GM21390 (cell line): Measurements from ENCODE around the gene SMS.
A peak's percentile ranks its signal among the peaks of the same experiment; 100 is the strongest.
"Not testable (repeated sequence)": the region's sequence is repeated elsewhere in the genome, so short reads cannot be mapped to it uniquely, and the experiment has no call there.

Source experiments
- ATAC-seq: cut with Tn5 transposase; IDR thresholded peaks from one replicate; pipeline ENCODE4 v1.9.1; 2021; ENCODE audit not compliant: unreplicated experiment

The SMS gene

DNA sequence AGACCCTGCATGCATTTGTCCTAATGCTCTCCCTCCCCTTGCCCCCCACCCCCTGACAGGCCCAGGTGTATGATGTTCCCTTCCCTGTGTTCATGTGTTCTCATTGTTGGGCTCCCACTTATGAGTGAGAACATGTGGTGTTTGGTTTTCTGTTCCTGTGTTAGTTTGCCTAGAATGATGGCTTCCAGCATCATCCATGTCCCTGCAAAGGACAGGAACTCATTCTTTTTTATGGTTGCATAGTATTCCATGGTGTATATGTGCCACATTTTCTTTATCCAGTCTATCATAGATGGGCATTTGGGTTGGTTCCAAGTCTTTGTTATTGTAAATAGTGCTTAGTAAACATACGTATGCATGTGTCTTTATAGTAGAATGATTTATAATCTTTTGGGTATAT is 10.0 kb downstream of the SMS start:
- not testable (repeated sequence) for ATAC-seq

DNA sequence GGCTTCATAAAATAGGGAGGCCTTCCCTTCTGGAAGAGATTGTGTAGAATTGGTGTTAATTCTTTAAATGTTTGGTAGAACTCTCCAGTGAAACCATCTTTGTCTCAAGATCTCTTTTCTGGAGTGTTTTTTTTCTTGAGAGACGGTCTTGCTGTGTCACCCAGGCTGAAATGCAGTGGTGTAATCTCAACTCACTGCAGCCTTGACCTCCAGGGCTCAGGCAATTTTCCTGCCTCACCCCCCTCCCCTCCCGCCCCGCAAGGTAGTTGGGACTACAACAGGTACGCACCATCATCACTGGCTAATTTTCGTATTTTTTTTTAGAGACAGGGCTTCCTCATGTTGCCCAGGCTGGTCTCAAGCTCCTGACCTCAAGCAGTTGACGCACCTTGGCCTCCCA is 12.1 kb downstream of the SMS start:
- ATAC-seq, result no peak

DNA sequence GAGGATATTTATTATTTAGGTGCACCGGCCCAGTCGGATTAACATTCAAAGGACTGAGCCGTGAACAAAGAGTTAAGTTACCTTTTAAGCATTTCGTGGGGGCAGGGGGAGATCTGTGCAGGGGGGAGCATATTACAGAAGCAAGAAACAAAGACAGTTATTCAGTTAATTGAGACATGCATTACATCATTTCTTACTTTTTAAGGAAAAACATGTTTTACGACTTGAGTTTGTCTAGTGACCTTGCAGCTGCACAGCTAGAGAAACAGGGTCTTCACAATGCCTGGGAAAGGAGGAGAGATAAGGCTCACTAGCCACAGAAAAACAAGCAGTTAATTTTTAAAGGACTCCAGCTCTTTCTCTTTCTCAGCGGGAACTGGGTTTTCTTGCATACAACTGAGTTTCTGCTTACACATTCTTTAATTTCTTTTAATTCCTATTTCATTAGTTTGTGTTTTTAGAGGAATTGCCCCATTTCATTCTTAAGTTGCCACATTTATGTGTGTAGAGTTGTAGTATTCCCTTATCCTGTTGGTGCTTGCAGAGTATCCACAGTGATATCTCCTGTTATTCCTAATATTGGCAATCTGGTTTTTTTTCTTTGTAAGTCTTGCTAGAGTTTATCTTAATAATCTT is 12.8 kb downstream of the SMS start:
- ATAC-seq, result not testable (repeated sequence)

DNA sequence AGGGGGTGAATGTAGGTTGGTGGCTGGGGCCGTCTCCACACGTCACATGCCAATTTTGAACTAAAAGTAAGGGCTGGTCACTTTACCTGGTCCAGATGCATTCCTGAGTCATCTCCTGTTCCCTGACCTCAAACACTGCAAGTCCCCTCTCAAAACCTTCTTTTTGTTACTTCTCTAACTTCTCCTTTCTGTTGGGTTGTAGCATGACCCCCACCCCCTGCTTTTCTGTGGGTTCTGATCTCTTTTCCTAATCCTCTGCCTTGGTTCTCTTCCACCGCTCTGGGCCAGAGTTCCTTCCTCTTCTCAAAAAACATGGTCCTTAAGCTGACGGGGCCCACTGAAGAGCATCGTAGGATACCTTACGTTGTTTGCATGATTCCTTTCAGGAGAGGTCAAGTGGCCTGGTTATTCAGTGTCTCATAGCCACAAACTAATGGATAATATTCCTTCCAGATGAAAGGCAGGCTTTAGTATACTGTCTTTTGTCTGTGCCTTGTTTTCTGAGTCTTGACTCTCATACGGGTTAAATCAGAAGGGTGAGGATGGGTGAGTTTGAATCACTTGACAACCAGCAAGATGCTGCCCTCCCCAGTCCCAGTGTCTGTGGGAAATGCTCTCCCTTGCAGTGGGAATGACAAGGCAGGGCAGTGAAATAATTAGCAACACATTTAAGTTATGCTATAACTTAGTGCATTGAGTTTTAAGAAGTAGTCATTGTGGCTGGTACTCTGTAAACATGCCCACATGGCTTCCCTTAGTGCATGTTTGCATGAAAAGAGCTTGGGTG is 15.1 kb downstream of the SMS start:
- no peak for ATAC-seq

DNA sequence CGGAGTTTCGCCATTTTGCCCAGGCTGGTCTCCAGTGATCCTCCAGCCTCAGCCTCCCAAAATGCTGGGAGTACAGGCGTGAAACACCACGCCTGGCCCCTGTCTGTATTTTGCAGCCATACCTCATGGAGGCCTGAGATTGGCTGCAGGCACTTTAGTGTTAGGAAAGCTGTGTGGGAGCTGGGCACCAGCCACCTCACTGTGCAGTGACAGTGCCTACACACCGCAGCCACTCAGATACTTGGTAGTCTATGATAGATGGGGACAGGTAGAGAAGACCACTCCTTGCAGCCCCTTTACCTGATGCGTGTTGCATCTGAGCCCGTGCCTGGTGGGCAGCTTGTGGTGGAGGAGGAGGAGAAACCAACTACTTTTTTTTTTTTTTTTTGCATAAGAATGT is 16.3 kb downstream of the SMS start:
- ATAC-seq, result no peak

DNA sequence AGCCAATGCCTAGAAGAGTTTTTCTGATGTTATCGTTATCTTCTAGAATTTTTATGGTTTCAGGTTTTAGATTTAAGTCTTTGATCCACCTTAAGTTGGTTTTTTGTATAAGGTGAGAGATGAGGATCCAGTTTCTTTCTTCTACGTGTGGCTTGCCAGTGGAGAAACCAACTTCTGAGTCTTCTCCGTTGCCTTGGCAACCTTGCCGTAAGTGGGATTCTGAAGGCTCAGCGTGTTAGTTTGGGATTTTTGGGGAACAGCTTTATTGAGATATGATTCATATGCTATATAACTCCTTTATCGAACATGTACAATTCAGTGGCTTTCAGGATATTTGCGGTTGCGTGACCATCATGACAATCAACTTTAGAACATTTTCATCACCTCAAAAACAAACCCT is 17.7 kb downstream of the SMS start:
- no peak for ATAC-seq

DNA sequence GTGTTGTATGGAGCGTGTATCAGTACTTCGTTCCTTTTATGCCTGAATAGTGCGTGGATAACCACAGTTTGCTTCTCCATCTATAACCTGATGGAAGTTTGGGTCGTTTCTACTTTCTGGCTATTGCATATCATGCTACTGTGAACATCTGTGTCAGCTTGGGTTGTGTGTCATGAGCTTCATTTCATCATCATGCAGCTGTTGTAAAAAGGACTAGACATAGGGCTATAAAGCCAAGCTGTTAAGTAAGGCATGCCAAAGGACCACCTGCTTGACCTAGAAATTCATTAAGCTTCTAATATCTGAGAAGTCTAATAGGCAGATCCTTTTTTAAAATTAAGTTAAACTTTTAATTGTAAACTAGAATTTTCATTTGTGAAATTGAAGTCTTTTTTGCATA is 18.4 kb downstream of the SMS start:
- no peak for ATAC-seq

DNA sequence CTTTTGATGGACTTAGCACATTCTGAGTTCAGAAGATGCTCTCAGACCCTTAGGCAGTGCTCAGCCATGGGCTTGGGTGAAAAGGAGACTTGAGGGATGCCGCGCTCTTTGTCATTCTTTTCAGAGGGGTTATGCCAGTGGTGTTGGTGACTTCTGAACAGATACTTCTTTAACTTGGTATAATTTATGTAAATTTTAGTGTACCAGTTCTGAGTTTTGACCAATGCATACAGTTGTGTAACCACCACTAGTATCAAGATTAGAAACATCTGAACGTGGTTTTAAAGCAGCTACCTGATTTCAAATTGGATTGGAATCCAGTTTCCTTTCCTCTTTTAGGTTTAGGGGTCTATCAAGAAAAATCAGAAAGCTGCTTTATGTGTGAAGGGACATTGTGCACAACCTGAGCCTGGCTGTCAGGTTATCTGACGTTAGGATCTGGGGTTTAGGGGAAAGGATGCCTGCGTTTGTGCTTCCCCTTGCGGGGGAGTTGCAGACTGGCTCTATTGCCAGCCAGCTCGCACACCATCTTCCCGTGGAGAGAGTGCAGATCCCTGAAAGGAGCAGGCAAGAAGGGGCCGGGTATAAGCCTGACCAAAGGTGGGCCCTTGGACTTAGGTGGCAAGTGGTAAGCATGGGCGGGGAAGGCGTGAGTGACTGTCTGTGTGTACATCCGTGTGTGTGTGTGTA is 19.0 kb downstream of the SMS start:
- ATAC-seq, result no peak

DNA sequence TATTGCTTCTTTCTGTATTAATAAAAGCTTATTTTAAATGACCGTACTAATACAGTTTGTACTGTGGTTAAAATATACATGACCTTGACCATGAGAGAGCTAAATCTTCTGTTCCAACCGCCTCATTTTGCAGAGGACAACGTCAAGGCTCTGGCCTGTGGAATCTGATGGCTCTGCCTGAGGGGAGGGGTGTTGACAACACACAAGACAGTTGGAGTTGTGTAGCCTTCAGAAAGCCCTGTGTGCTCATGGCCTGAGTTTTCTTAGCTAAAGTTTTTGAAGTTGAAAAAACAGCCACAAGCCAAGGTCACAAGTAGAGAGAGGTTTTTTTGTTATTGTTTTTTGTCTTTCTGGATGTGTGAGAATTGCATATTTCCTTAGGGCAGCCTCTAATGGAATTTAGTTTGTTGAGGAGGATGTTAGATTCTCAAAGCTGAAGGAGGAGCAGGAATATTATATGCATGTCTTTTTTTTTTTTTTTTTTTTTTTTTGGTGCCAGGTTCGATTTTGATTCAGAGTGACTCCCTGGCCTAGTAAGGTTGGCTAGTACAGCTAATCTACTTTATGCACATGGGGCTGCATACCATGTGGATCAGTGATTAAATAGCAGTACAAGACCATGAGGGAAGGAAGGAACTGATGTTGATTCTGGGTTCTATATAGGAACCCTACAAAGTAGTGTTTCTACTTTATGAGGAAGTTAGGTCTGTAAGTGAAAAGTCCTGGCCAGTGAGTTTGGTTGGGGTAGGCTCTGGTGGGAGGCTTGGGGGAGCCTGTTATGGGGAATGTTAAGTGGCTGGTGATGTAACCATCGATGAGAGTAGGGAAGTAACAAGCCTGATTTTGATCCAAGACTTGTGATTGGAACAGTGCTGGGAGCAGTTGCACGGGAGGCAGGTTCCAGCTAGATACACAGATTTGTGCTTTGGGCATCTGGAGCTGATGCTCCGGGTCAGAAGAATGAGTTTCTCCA is 20.3 kb downstream of the SMS start:
- ATAC-seq, result no peak

DNA sequence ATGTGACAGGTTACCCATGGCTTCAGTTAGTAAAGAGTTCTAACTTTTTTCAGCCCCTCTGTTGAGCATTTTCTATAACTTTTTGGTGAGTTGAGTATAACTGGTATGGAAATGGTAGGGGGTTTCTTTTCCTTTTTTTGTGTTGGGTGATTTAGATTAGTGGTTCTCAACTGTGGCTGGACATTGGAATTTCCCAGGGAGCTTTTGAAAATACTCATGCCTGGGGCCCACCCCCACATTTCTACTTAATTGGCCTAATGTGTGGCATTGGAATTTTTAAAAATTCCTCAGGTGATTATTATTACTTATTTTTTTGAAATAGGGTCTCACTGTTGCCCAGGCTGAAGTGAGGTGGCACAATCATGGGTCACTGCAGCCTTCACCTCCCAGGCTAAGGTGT is 21.9 kb downstream of the SMS start:
- no peak for ATAC-seq

DNA sequence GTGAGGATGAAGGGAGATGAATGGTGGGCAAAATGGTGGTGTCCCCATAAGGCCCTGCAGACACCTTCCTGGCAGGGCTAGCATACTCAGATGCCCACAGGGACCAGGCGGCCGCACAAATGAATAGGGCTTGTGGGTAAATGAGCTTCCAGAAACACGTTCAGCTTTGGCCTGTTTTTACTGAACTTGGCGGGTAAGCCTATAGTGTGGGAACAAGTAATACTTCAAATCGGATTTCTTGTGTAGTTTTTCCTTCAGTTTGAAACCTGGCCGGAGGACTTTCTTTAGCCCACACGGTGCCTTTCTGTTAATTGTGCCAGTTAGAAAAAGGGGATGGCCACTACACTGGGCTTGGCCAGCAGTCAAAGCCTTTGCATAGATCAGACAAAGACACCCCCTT is 22.8 kb downstream of the SMS start:
- ATAC-seq, result no peak

DNA sequence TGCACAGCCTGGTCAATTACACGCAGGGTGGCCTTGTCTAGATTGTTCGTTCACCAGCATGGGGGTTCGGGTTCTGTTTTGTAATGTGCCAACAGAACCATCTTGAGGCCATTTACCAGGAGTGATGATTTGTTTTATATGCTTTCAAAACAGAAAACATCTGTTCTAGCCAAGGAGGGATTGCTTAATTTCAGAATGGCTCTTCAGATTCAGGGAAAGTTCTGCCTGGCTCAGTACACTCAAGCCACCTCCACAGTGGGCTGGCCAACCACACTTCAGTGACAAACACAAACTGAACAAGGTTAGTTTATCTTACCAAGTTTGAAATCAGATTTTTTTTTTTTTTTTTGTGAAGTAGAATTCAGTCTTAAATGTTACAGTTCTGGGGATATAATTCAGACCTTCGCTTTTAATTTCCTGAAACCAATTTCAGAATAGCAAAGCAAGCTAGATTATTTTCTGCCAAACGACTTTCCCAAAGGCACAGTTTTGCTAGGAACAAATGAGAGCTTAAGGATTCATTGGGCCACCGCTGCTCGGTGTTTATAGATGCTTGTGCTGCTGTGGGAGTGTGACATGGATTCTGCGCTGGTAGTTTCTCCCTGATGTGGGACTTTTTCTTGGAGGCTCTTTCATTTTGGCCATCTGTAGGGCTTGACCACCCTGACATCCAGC is 23.4 kb downstream of the SMS start:
- no peak for ATAC-seq

DNA sequence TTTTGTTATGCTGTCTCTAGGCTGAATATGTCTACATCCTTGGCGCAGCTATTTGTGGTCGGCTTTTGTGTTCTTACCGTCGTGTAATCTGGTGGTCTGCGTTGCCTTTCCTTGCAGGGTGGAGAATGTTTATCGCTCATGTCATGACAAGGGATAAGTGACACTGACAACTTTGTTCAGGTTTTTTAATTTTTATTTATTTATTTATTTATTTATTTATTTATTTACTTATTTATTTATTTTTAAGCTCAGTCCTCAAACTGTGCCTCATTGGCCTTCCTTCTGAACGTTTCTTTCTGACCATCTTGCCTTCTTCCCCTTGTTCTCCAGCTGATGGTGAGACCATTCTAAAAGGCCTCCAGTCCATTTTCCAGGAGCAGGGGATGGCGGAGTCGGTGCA is 26.4 kb downstream of the SMS start:
- no peak for ATAC-seq

DNA sequence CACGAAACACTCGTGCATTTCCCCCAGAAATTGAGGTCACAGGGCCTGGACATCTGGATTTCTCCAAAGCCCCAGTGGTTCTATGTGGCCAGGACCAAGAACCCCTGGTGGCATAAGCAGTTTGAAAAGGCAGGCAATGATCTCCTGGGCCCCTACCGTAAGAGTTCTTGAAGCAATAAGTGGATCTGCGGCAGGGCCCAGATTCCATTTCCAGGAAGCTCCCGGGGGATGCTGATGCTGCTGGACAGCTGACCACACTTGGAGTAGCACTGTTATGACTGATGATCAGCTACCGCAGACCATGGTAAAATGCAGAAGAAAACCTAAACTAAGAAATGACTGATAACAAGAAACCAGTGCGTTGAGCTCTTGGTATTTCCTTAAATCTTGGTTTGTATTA is 27.8 kb downstream of the SMS start:
- ATAC-seq, result no peak

DNA sequence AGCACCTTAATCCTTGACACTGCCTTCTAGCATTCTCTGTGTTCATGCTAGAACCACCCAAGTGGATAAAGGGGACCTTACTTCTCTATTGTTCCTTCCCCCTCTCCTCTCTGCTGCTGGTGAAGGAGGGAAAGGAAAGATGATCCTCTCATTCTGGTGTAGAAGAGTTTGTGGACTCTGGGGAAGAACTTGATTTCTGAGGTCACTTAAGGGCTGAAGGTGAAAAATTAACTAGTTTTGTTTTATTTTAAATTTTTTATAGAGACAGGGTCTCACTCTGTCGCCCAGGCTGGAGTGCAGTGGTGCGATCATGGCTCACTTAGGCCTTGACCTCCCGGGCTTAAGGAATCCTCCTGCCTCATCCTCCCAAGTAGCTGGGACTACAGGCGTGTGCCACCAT is 29.8 kb downstream of the SMS start:
- ATAC-seq, result no peak

DNA sequence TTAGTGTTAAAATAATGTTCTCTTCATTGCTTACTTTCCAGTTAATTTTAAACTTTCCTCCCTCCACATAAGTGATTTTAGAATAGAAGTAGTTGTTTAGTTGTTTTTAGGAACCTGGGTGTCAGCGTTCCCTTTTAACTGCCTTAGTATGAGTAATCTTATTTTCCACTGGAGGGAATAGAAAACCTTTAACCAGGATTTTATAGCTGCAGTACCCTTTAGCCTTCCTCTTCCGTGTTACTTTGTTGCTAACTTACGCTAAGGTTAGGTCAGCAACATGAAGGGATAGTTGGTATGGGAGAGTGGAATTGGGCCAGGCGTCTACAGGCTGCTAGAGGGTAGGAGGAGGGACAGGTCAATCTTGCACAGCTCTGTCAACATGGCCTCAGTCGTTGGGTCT is 31.5 kb downstream of the SMS start:
- no peak for ATAC-seq

DNA sequence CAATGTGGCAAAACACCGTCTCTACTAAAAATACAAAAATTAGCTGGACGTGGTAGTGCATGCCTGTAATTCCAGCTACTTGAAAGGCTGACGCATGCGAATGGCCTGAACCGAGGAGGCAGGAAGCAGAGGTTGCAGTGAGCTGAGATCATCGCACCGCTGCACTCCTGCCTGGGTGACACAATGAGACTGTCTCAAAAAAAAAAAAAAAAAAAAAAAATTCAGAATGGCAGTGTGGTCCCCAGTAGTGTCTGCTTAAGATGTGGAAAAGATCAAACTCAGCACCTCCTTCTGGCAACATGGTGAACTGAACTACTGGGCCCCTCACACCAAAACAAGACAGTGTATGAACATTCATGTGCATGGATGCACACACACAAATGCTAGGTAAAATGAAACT is 32.2 kb downstream of the SMS start:
- no peak for ATAC-seq

DNA sequence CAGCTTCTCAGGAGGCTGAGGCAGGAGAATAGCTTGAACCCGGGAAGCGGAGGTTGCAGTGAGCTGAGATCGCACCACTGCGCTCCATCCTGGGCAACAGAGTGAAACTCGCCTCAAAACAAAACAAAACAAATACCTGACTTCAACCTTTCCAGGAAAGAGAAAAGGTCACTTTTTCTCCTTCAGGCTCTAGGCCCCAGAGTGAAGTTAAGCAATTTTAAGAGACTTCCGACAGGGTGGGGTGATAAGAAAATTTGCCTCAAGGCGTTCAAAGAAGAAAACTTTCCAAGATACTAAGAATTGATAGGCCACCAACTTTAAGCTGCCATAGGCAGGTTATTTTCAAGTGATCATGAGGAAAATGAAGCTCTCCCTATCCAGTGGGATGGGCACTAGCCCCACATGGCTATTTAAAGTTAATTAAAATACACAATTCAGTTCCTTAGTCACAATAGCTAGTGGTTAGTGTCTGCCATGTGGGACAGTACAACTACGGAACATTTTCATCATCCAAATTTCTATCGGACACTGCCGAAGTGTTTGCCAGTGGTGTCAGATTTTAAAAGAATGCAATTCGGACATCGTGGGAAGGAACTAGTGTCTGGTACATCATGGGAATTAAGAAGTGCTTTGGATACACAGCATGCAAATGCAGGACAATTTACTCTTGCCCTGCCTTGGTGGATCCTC is 33.0 kb downstream of the SMS start:
- no peak for ATAC-seq

DNA sequence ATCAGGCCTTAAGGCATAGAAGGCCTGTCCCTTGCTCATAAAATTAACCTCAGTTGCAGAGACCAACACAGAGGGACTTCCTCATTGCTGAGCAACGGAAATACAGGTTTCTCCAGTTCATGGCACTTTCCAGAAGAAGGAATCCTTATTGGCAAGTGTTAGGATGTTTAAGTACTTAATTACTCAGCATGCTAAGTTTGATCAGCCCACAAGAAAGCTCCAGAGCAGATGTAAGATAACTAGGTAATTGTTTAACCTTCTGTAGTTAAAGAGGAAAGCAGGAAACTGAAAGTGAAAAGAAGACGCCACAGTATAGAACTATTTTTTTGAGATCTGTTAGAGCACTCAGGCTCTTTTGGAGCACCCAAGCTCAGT is 33.5 kb downstream of the SMS start:
- peak; percentile 83 for ATAC-seq

DNA sequence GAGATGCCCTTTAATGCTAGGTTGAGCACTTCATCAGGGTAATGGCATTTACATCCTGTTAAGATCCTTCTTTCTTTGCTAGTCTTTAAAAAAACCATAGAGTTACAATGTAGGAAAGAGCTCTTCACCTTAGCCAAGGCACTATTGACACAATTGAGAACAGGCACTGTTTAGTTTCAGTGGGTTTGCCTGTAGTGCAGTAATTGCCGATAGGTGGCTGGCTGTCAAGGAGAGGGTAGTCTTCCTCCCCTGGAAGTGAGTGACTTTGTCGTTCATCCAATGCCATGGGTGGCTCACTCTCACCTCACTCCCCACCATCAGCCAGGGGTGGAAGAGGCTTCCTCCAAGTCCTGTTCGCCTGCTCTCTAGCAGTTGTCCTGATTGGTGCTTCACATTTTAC is 34.7 kb downstream of the SMS start:
- no peak for ATAC-seq
